HG03469 (cell line): ENCODE results near the gene C14orf180.

Source experiments
- ATAC-seq: cut with Tn5 transposase; IDR thresholded peaks from one replicate; pipeline ENCODE4 v1.9.1; 2021; ENCODE audit warnings: mild to moderate bottlenecking, moderate library complexity, moderate number of reproducible peaks; ENCODE audit not compliant: unreplicated experiment

Gene C14orf180

GRCh38 chr14:104579507-104579906 lies at the start of gene C14orf180:
Gene C14orf180, plus strand, starts transcription at chr14:104579764. Its CDS starts 6,667 bp downstream, at chr14:104586431.
- no peak for ATAC-seq

GRCh38 chr14:104530646-104531045 lies 48.9 kb upstream of the C14orf180 start:
- no peak for ATAC-seq

GRCh38 chr14:104531421-104532190 lies 48.0 kb upstream of the C14orf180 start:
- ATAC-seq: no peak

- ATAC-seq: no peak
Observed at GRCh38 chr14:104532191-104532555, 47.4 kb upstream of the C14orf180 start.

- ATAC-seq: no peak
Observed at GRCh38 chr14:104534036-104534435, 45.5 kb upstream of the C14orf180 start.

- ATAC-seq: no peak
Observed at GRCh38 chr14:104536942-104537612, 42.5 kb upstream of the C14orf180 start.

GRCh38 chr14:104537613-104537988 lies 42.0 kb upstream of the C14orf180 start:
- ATAC-seq: no peak

- ATAC-seq: no peak
Observed at GRCh38 chr14:104541905-104542465, 37.6 kb upstream of the C14orf180 start.

- no peak for ATAC-seq
Observed at GRCh38 chr14:104542871-104543830, 36.4 kb upstream of the C14orf180 start.

GRCh38 chr14:104544362-104544961 lies 35.1 kb upstream of the C14orf180 start:
- no peak for ATAC-seq

GRCh38 chr14:104545151-104545941 lies 34.2 kb upstream of the C14orf180 start:
- no peak for ATAC-seq

GRCh38 chr14:104545942-104546501 lies 33.5 kb upstream of the C14orf180 start:
- no peak for ATAC-seq

- no peak for ATAC-seq
Observed at GRCh38 chr14:104546591-104547309, 32.8 kb upstream of the C14orf180 start.

GRCh38 chr14:104547310-104547997 lies 32.1 kb upstream of the C14orf180 start:
- no peak for ATAC-seq

GRCh38 chr14:104547998-104548700 lies 31.4 kb upstream of the C14orf180 start:
- ATAC-seq: no peak

- no peak for ATAC-seq
Observed at GRCh38 chr14:104548802-104549535, 30.6 kb upstream of the C14orf180 start.
